ENCODE results near the gene WAS. TPM values are rescaled to one million over a fixed set of nuclear protein-coding genes. Genes with fewer than 3 reads are reported as not detected.

WAS gene
- total and polyA plus RNA-seq, 2 experiments from 2014 or later = 0.32 to 0.56 TPM

GRCh38 chrX:48663241-48663640 is 20.4 kb upstream of the WAS start (continued):
- TF ChIP-seq, protein P1, sequence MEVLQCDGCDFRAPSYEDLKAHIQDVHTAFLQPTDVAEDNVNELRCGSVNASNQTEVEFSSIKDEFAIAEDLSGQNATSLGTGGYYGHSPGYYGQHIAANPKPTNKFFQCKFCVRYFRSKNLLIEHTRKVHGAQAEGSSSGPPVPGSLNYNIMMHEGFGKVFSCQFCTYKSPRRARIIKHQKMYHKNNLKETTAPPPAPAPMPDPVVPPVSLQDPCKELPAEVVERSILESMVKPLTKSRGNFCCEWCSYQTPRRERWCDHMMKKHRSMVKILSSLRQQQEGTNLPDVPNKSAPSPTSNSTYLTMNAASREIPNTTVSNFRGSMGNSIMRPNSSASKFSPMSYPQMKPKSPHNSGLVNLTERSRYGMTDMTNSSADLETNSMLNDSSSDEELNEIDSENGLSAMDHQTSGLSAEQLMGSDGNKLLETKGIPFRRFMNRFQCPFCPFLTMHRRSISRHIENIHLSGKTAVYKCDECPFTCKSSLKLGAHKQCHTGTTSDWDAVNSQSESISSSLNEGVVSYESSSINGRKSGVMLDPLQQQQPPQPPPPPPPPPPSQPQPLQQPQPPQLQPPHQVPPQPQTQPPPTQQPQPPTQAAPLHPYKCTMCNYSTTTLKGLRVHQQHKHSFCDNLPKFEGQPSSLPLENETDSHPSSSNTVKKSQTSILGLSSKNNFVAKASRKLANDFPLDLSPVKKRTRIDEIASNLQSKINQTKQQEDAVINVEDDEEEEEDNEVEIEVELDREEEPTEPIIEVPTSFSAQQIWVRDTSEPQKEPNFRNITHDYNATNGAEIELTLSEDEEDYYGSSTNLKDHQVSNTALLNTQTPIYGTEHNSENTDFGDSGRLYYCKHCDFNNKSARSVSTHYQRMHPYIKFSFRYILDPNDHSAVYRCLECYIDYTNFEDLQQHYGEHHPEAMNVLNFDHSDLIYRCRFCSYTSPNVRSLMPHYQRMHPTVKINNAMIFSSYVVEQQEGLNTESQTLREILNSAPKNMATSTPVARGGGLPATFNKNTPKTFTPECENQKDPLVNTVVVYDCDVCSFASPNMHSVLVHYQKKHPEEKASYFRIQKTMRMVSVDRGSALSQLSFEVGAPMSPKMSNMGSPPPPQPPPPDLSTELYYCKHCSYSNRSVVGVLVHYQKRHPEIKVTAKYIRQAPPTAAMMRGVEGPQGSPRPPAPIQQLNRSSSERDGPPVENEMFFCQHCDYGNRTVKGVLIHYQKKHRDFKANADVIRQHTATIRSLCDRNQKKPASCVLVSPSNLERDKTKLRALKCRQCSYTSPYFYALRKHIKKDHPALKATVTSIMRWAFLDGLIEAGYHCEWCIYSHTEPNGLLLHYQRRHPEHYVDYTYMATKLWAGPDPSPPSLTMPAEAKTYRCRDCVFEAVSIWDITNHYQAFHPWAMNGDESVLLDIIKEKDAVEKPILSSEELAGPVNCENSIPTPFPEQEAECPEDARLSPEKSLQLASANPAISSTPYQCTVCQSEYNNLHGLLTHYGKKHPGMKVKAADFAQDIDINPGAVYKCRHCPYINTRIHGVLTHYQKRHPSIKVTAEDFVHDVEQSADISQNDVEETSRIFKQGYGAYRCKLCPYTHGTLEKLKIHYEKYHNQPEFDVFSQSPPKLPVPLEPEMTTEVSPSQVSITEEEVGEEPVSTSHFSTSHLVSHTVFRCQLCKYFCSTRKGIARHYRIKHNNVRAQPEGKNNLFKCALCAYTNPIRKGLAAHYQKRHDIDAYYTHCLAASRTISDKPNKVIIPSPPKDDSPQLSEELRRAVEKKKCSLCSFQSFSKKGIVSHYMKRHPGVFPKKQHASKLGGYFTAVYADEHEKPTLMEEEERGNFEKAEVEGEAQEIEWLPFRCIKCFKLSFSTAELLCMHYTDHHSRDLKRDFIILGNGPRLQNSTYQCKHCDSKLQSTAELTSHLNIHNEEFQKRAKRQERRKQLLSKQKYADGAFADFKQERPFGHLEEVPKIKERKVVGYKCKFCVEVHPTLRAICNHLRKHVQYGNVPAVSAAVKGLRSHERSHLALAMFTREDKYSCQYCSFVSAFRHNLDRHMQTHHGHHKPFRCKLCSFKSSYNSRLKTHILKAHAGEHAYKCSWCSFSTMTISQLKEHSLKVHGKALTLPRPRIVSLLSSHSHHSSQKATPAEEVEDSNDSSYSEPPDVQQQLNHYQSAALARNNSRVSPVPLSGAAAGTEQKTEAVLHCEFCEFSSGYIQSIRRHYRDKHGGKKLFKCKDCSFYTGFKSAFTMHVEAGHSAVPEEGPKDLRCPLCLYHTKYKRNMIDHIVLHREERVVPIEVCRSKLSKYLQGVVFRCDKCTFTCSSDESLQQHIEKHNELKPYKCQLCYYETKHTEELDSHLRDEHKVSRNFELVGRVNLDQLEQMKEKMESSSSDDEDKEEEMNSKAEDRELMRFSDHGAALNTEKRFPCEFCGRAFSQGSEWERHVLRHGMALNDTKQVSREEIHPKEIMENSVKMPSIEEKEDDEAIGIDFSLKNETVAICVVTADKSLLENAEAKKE (CRISPR knock-in tag; IDR thresholded peaks at IDR 0.05) = no peak
- TF ChIP-seq ZNF114 (CRISPR knock-in tag; IDR thresholded peaks at IDR 0.05) (no peak), CTCF (conservative IDR thresholded peaks at IDR 0.05; ENCODE audit: low read depth in 2 of 2) (no peak), NANOG (IDR thresholded peaks at IDR 0.05; ENCODE audit: borderline replicate concordance) (no peak), EZH2phosphoT487 (IDR thresholded peaks at IDR 0.05; ENCODE audit: unreplicated experiment) (no peak), ZNF331 (CRISPR knock-in tag; IDR thresholded peaks at IDR 0.05; ENCODE audit: low read depth) (no peak), REST (IDR thresholded peaks at IDR 0.05; ENCODE audit: unreplicated experiment) (no peak), JUNB (IDR thresholded peaks at IDR 0.05; ENCODE audit: unreplicated experiment) (no peak)
